GM19397 (cell line): ENCODE data around the gene FLNB.

ENCODE experiments used
- ATAC-seq: cut with Tn5 transposase; IDR thresholded peaks from one replicate; pipeline ENCODE4 v1.9.1; 2021; ENCODE audit warnings: mild to moderate bottlenecking, moderate library complexity; ENCODE audit not compliant: unreplicated experiment

Gene FLNB

GRCh38 chr3:58101499-58102389, 93.5 kb downstream of the FLNB start:
- no peak for ATAC-seq

- no peak for ATAC-seq
These were observed 94.1 kb downstream of the FLNB start for GRCh38 chr3:58102390-58102750.

GRCh38 chr3:58102976-58103451, 94.8 kb downstream of the FLNB start:
- ATAC-seq: no peak

GRCh38 chr3:58104151-58104550, 95.9 kb downstream of the FLNB start:
- ATAC-seq: no peak

GRCh38 chr3:58104712-58105111, 96.5 kb downstream of the FLNB start:
- no peak for ATAC-seq

GRCh38 chr3:58105196-58105595, 97.0 kb downstream of the FLNB start:
- no peak for ATAC-seq

GRCh38 chr3:58106061-58106460, 97.8 kb downstream of the FLNB start:
- no peak for ATAC-seq

- no peak for ATAC-seq
These were observed 98.4 kb downstream of the FLNB start for GRCh38 chr3:58106640-58107039.

GRCh38 chr3:58107597-58107996, 99.4 kb downstream of the FLNB start:
- no peak for ATAC-seq

- no peak for ATAC-seq
These were observed 101.5 kb downstream of the FLNB start for GRCh38 chr3:58109752-58110151.

GRCh38 chr3:58111513-58112184, 103.4 kb downstream of the FLNB start:
- ATAC-seq: peak; percentile 60

- ATAC-seq: no peak
These were observed 103.9 kb downstream of the FLNB start for GRCh38 chr3:58112185-58112535.

- ATAC-seq: no peak
These were observed 107.0 kb downstream of the FLNB start for GRCh38 chr3:58115175-58115574.

GRCh38 chr3:58116161-58116955, 108.1 kb downstream of the FLNB start:
- ATAC-seq: no peak

GRCh38 chr3:58116985-58117384, 108.8 kb downstream of the FLNB start:
- no peak for ATAC-seq

- no peak for ATAC-seq
These were observed 109.4 kb downstream of the FLNB start for GRCh38 chr3:58117561-58118181.

- no peak for ATAC-seq
These were observed 111.0 kb downstream of the FLNB start for GRCh38 chr3:58119186-58119585.

GRCh38 chr3:58120075-58120812, 112.0 kb downstream of the FLNB start:
- no peak for ATAC-seq

GRCh38 chr3:58121183-58121582, 113.0 kb downstream of the FLNB start:
- no peak for ATAC-seq

- ATAC-seq: no peak
These were observed 114.9 kb downstream of the FLNB start for GRCh38 chr3:58122936-58123700.
